ENCODE measurements around the gene CBX2.

- TF ChIP-seq RARB (CRISPR knock-in tag; IDR thresholded peaks at IDR 0.05), result no peak
- no peak for TF ChIP-seq ZNF8 (CRISPR knock-in tag; IDR thresholded peaks at IDR 0.05)
- no peak for TF ChIP-seq ISL1 (CRISPR knock-in tag; IDR thresholded peaks at IDR 0.05)
- no peak for TF ChIP-seq PATZ1 (CRISPR knock-in tag; IDR thresholded peaks at IDR 0.05; ENCODE audit: borderline replicate concordance)
- TF ChIP-seq ZNF565 (CRISPR knock-in tag; conservative IDR thresholded peaks at IDR 0.05; ENCODE audit: low read depth), result no peak
Measured at GRCh38 chr17:79757140-79757745, 20.7 kb upstream of the CBX2 start.
